ENCODE measurements around the gene FRMPD1.

- TF ChIP-seq POLR2AphosphoS5 (IDR thresholded peaks at IDR 0.05; ENCODE audit: borderline replicate concordance, low read depth, low read length) (no peak), EZH2 (IDR thresholded peaks at IDR 0.05) (no peak)
These were observed 76.3 kb downstream of the FRMPD1 start for GRCh38 chr9:37727013-37727412.

Measured in SK-N-MC (cell line).